HG03175 (cell line): ENCODE results near the gene IPO8.
"Not testable (repeated sequence)": the region's sequence is repeated elsewhere in the genome, so short reads cannot be mapped to it uniquely, and the experiment has no call there.

Experiments used
- ATAC-seq: cut with Tn5 transposase; IDR thresholded peaks from one replicate; pipeline ENCODE4 v1.9.1; 2021; ENCODE audit warnings: mild to moderate bottlenecking, moderate library complexity; ENCODE audit not compliant: unreplicated experiment

The IPO8 gene

GRCh38 chr12:30691122-30691879 lies 4.4 kb downstream of the IPO8 start:
- ATAC-seq, result no peak

- ATAC-seq, result no peak
These were observed 8.2 kb downstream of the IPO8 start for GRCh38 chr12:30687265-30687986.

- ATAC-seq, result no peak
These were observed 16.4 kb downstream of the IPO8 start for GRCh38 chr12:30679241-30679640.

- no peak for ATAC-seq
These were observed 17.4 kb downstream of the IPO8 start for GRCh38 chr12:30678221-30678620.

GRCh38 chr12:30661210-30661609 lies 34.5 kb downstream of the IPO8 start:
- no peak for ATAC-seq

GRCh38 chr12:30652034-30652696 lies 43.5 kb downstream of the IPO8 start:
- no peak for ATAC-seq

- no peak for ATAC-seq
These were observed 48.8 kb downstream of the IPO8 start for GRCh38 chr12:30646821-30647220.

- ATAC-seq, result no peak
These were observed 52.3 kb downstream of the IPO8 start for GRCh38 chr12:30643366-30643765.

- ATAC-seq, result no peak
These were observed 55.3 kb downstream of the IPO8 start for GRCh38 chr12:30640392-30640791.

GRCh38 chr12:30635385-30635784 lies 60.3 kb downstream of the IPO8 start:
- ATAC-seq, result no peak

- no peak for ATAC-seq
These were observed 63.9 kb downstream of the IPO8 start for GRCh38 chr12:30631740-30632139.

GRCh38 chr12:30630979-30631285 lies 64.7 kb downstream of the IPO8 start:
- no peak for ATAC-seq

- no peak for ATAC-seq
These were observed 65.3 kb downstream of the IPO8 start for GRCh38 chr12:30630076-30630978.

GRCh38 chr12:30626847-30627246 lies 68.8 kb downstream of the IPO8 start:
- no peak for ATAC-seq

GRCh38 chr12:30624009-30624408 lies 71.7 kb downstream of the IPO8 start:
- ATAC-seq, result no peak

GRCh38 chr12:30622509-30622908 lies 73.2 kb downstream of the IPO8 start:
- peak; percentile 86 for ATAC-seq

- ATAC-seq, result not testable (repeated sequence)
These were observed 73.9 kb downstream of the IPO8 start for GRCh38 chr12:30621663-30622241.

GRCh38 chr12:30617346-30618016 lies 78.2 kb downstream of the IPO8 start:
- no peak for ATAC-seq

GRCh38 chr12:30614031-30614430 lies 81.6 kb downstream of the IPO8 start:
- ATAC-seq, result no peak
